Measurements from ENCODE around the gene PRMT3.

The PRMT3 gene

DNA sequence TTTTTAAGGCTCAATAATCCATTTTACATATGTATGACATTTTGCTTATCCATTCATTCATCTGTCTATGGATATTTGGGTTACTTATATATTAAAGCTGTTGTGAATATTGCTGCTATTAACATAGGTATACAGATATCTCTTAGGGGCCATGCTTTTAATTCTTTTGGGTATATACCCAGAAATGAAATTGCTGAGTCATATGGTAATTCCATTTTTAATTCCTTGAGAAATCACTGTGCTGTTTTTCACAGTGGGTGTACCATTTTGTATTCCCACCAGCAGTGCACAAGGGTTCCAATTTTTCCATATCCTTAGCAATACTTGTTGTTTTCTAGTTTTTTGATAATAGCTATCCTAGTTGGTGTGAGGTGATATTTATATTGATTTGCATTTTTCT, 19.0 kb downstream of the PRMT3 start:
- TF ChIP-seq, protein P1, sequence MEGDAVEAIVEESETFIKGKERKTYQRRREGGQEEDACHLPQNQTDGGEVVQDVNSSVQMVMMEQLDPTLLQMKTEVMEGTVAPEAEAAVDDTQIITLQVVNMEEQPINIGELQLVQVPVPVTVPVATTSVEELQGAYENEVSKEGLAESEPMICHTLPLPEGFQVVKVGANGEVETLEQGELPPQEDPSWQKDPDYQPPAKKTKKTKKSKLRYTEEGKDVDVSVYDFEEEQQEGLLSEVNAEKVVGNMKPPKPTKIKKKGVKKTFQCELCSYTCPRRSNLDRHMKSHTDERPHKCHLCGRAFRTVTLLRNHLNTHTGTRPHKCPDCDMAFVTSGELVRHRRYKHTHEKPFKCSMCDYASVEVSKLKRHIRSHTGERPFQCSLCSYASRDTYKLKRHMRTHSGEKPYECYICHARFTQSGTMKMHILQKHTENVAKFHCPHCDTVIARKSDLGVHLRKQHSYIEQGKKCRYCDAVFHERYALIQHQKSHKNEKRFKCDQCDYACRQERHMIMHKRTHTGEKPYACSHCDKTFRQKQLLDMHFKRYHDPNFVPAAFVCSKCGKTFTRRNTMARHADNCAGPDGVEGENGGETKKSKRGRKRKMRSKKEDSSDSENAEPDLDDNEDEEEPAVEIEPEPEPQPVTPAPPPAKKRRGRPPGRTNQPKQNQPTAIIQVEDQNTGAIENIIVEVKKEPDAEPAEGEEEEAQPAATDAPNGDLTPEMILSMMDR (IDR thresholded peaks at IDR 0.05; ENCODE audit: low read depth, low read length, missing control alignments): no peak
- DNase-seq (ENCODE audit: low read depth): no peak
- H3K4me3 ChIP-seq (ENCODE audit: low read depth, low read length): no peak overlapping the region

DNA sequence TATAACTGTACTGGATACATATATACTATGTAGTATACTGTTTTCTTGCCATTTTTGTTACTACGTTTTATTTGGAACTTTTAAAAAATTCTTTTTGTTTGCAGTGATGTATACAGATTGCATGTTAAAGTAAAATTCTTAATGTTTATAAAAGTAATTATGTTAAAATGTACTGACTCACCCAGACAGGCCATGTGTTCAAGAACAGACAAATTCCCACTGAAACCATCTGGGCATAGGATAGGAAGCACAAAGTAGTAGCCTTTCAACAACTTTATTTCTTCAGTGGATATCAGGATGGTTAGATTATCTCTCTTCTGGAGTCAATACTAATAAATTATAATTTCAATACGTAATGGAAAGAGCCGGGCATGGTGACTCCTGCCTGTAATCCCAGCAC, 19.8 kb downstream of the PRMT3 start:
- TF ChIP-seq, protein P1 (IDR thresholded peaks at IDR 0.05; ENCODE audit: low read depth, low read length, missing control alignments): no peak
- DNase-seq (ENCODE audit: low read depth): no peak
- H3K4me3 ChIP-seq (ENCODE audit: low read depth, low read length): no peak overlapping the region

DNA sequence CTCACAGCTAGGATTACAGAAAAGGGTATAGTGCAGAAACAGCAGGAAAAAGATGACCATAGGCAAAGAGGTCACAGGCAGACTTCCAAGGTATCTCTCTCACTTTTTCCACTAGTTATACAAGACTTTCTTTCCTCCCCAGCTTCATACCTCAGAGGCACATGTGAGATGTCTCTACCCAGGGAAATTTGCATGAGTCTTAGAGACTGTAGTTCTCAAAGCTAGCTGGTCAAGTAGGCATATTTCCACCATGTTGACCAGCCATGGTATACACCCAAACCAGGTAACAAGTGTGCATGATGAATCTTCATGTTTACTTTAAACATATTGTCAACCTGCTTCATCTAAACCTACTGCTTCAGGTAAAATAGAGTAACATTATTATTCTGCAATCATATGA, 27.9 kb downstream of the PRMT3 start:
- no peak for DNase-seq (ENCODE audit: low read depth)
- no peak overlapping the region for H3K4me3 ChIP-seq (ENCODE audit: low read depth, low read length)
- TF ChIP-seq, protein P1 (IDR thresholded peaks at IDR 0.05; ENCODE audit: low read depth, low read length, missing control alignments): no peak

DNA sequence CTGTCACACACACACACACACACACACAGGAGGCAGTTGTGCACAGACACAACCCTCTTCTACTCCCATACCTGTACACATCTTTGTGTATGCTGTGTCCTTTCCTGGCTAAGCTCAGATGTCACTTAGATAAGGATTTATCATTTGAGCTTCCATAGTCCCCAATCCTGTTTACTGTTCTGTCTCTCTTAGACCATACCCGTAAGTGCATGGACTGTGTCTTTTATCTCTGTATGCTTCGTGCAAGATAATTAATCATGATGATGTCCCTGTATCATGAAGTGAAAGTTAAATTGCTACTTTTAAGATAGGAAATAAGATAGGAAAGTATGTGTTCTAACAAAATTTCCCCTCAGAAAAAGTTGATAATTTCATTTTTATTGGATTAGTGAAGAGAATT, 30.3 kb downstream of the PRMT3 start:
- TF ChIP-seq, protein P1 (IDR thresholded peaks at IDR 0.05; ENCODE audit: low read depth, low read length, missing control alignments): no peak
- no peak for DNase-seq (ENCODE audit: low read depth)
- no peak overlapping the region for H3K4me3 ChIP-seq (ENCODE audit: low read depth, low read length)

DNA sequence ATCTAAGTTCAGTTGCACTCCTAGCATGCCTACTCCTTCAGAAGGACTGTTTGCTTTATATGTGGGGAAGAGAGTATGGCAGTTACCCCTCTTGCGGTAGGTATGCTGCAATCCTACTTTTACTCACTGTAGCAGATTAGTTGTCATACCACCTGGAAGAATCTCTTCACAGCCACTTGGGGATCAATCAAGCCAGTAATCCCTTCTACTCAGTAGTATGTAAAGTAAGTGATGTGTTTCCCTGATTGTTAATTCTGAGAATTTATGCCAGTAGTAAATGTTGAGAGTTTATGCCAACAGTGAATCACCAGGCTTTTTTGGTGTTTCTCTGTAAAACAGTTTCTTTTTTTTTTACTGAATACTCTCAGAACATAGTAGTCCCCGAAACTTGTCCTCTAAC, 34.4 kb downstream of the PRMT3 start:
- TF ChIP-seq, protein P1 (IDR thresholded peaks at IDR 0.05; ENCODE audit: low read depth, low read length, missing control alignments): no peak

DNA sequence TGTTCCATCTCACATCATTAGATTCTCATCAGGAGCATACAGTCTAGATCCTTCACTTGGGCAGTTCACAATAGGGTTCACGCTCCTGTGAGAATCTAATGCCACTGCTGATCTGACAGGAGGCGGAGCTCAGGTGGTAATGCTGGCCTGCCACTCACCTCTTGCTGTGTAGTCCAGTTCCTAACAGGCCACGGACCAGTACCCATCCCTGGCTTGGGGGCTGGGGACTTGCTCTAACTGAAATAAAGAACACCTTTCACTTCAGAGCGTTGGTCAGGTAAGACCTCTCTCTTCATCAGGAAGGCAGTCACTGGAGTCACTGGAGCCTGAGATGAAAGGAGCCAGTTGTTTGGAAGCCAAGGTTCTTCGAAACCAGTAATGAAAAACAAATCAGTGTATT, 41.7 kb downstream of the PRMT3 start:
- H3K4me3 ChIP-seq (ENCODE audit: low read depth, low read length): no peak overlapping the region
- no peak for DNase-seq (ENCODE audit: low read depth)
- TF ChIP-seq, protein P1 (IDR thresholded peaks at IDR 0.05; ENCODE audit: low read depth, low read length, missing control alignments): no peak

More for the DNA sequence above, 34.4 kb downstream of the PRMT3 start:
- no peak for DNase-seq (ENCODE audit: low read depth)
- no peak overlapping the region for H3K4me3 ChIP-seq (ENCODE audit: low read depth, low read length)

DNA sequence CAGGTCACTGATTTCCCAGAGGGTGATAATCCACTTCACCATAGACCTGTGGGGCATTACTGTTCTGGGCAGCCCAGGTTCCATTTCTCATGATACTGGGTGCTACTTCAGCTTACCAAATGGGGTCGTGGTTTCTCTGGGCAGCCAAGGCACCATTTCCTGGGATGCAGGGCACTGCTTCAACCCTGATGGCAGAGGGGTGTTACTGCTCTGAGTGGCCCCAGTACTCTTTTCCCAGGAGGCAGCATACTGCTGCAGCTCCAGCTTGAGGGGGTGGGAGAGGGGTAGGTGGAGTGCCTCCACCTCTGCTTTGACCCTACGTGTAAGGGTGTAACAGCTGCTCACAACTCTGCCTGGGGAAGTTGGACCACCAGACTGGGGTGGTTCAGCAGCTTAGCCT, 51.1 kb downstream of the PRMT3 start:
- no peak overlapping the region for H3K4me3 ChIP-seq (ENCODE audit: low read depth, low read length)
- TF ChIP-seq, protein P1 (IDR thresholded peaks at IDR 0.05; ENCODE audit: low read depth, low read length, missing control alignments): no peak
- DNase-seq (ENCODE audit: low read depth): no peak

Measured in GM12864 (cell line).